GM10847 (cell line): ENCODE results near the gene RNF19B.

ENCODE experiments used
- POLR2A ChIP-seq: IDR thresholded peaks from 2 replicates; pipeline ENCODE4 v1.6.1; 2011; ENCODE audit not compliant: insufficient read length; ENCODE audit errors: extremely low read depth

RNF19B gene

DNA sequence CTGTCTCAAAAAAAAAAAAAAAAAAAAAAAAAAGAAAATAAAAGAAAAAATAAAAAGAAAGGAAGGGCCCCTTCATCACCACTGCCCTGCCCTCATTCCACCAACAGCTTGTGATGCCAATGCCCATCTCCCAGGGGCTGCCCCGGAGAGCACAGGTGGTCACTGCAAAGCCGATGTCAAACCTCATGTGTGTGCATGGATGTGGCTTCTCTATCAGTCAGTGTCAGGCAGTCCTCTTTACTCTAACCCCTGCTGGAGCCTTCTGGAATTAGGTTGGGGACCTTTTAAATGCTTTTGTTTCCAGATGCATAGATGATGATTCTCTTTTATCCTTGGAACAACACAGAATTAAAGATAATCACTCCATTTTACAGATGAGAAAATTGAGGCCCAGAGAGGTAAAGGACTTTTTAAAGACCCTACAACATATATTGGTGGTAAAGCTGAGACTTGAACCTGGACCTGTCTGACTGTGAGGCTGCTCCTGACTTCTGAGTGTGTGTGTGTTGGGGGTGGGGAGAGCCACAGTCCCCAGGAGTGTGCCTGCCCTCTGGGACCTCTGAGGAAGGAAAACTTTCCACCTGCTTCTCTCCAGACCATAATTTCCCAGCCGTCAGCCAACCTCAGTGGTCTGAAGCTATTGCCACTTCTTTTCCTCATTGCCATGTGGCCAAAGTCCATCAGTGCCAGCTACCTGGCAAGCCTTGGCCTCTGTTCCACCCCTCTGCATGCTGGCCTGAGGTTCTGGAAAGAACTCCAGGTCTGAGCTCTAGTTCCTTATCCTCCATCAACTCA is 60.4 kb downstream of the RNF19B start:
- no peak for TF ChIP-seq POLR2A

DNA sequence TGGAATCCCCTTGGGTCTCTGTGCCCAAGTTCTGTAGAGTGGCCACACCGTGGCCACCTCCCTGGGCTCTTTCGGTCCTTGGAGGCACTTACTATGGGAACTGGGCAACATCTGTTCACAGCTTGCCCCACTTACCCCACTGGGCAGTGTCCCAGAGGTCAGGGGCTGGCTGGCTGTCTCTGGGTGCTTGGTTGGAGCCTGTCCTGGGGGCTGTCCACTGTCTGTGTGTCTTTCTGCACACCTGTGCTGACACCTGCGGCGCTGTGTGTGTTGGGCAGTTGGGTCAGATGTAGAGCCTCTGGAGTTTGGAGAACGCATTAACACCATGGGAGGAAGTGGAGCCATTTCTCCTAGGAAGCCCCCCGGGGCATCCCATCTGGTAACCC is 62.1 kb downstream of the RNF19B start:
- no peak for TF ChIP-seq POLR2A

DNA sequence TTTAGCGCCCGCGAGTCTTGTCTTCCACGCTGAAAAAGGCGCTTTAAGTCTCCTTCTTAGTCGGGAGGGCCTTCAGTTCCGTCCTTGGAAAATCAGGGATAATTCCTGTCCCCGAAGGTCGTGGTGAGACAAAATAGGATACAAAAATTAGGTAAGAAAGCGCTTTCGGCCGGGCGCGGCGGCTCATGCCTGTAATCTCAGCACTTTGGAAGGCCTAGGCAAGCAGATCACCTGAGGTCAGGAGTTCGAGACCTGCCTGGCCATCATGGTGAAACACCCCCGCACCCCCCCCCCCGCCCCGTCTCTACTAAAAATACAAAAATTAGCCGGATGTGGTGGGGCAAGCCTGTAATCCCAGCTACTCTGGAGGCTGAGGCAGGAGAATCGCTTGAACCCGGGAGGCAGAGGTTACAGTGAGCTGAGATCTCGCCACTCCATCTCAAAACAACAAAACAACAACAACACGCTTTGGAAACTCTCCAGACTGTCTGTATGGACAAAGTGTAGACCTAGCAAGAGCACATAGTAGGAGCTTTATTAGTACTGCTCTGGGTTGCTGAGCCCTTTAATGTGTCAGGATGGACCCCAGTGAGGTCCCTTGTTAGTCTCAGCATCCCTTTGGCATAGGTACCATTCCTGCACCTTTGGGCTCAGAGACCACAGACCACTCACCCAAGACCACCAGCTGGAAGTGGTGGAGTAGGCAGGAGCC is 62.6 kb downstream of the RNF19B start:
- no peak for TF ChIP-seq POLR2A

DNA sequence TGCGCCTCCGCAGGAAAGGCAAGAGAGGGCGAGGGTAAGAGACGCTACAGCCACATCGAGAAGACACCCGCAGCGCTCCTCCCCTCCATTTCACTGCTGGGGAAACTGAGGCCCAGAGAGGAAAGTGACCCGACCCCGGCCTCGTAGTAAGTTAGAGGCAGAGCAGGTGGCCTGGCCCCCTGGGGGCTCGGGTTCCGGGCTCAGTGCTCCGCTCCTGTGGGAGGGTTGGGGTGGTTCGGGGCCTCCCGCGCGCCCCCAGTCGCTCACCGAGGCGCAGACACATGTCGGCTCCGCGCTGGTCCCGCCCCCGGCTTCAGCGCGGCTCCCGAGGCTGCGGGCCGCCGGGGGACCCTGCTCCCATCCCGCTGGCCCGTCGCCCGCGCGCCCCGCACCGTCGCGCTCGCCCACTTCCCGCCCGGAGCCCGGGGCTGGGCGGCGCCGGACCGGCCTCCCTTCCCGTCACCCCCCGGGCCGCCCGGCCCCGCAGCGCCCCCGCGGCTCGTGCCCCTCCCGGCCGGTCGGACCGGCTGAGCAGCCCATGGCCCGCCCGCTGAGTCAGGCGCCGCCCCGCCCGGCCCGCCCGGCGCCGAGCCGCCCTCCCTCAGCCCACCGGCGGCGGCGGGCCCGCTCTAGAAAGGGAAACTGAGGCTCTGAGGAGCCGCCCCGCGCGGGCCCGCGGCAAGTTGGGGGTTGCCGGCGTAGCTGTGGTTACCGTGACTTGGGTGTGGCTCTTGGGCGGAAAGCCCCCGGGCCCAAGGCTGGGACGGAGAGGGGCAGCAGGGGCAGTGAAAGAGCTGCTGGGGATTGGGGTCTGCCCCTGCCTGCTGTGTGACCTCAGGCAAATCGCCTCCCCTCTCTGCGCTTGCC is 63.4 kb downstream of the RNF19B start, which contains the start of gene TMEM54:
Gene TMEM54, minus strand, starts transcription at position 434 of the 867 bp plus-strand sequence. Its CDS starts 151 bp downstream, at position 283.
- no peak for TF ChIP-seq POLR2A

DNA sequence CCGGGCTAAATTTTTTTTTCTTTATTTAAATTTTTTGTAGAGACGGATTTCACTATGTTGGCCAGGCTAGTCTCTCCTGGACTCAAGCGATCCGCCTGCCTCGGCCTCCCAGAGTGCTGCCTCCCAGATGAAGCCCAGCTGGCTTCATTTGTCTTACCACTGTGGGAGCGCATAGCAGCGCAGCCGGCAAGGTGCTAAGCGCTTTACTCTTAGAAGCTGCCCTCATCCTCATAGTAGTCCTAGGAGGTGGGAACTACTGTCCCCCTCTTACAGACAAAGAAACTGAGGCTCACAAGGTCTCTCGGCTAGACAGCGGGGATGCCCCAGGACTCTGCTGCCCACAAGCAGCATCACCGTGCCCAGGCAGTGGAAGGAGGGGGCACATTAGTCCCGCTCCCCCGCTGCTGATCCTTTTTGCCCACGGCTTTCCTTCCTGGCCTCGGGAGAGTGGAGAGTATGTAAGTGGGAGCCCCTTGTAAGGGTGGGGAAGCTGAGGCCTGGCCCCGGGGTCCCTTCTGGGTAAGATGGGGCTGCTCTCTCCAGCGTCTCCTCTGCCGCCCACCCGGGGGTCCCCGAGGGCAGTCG is 64.1 kb downstream of the RNF19B start:
- TF ChIP-seq POLR2A, result no peak

DNA sequence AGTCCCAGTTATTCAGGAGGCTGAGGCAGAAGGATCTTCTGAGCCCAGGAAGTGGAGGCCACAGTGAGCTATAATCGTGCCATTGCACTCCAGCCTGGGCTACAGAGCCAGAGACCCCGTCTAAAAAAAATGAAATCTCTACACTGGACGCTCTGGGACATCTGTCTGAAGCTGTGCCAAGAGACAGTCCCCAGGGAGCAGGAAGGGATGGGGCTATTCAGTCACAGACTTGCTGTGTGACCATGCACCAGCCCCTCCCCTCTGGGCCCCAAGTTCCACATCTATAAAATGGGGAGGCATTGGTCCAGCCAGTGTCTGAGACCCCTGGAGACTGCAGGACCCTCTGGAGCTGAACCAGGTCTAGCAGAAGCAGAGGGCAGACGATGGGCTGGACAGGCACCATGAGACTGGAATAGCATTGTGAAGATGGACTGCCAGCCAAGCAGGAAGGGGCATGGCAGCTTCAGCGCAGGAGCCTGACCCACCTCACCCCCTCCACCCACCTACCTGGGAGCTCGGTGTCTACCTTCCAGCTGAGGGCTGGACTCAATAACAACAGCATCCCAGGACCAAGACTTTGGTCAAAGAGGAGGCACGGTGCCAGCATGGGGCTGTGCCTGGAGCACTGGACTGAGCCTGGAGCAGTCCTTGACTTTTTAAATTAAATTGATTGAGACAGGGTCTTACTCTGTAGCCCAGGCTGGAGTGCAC is 64.9 kb downstream of the RNF19B start:
- no peak for TF ChIP-seq POLR2A

DNA sequence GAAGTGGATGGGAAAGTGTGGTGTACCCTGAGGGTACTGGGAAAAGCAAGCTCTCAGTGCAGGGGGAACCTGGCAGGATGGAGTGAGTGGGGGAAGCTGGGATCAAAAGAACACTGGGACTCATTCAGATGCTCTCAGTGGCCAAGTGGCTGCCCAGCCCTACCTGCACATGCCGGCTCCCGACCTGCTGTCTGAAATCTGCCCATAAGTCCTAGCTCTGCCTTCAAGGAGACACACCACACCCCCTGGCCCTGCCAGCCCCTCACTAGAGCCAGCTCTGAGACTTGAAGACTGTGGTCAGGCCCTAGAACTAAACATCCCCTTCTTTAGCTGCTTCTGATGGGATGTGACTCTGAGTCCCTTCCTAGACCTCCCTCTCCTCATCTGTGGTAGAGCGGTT is 65.7 kb downstream of the RNF19B start:
- no peak for TF ChIP-seq POLR2A

DNA sequence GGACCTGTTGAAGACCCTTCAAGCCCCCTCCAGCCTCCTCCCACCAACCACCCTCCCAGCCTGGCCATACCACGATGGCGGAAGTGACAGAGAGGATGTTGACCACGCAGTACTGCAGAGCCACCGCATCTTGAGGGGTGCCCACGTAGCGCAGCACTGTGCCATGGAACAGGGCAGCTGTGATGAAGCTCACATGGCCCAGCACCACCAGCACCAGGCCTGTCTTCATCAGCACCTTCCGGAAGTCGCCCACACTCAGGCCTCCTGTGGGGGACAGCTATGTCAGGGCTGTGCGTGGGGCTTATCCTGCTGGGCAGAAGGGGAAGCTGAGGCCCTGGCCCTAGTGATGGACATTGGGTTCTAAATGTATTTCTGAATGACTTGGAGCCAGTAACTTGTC is 66.6 kb downstream of the RNF19B start:
- TF ChIP-seq POLR2A, result no peak

DNA sequence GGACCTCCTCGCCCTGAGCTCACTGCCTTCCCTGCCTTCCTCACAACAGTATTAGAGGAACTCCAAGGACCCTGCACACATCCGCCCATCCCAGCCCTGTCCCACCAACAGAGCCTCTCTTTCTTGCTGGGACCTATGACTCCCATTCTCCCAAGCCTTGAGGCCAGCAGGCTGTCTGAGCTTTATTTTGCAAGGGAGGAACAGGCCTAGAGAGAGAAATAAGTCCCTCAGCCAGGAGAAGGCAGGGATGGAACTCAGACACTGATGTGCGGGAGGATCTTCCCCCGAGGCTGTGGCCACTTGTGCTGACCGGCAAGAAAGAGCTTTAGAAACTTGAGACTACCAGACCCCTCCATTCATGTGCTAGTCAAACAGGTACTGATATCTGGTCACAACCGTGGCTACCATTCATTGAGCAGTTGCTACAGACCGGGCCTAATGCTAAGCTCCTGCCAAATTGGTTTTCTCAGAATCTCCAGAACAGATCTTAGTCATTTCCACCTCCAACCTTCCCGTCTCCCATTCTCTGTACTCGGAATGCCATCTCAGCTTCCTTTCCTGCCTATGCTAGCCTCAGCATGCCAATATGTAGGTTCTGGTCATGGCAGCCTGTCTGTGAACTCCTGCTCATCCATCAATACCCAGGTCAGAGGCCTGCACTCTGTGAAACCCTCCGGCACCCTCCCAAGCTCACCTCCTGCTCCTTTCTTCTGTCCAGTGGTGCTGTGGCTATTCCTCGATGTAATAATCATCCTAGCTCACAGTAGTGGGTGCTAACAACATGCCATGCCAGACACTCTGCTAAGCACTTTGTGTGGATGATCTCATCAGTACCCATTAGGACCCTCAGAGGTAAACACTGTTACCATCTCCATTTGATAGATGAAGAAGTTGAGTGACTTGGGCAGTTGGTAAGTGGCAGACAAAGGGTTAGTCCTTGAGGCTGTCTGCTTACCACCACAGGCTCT is 67.2 kb downstream of the RNF19B start:
- TF ChIP-seq POLR2A, result no peak

DNA sequence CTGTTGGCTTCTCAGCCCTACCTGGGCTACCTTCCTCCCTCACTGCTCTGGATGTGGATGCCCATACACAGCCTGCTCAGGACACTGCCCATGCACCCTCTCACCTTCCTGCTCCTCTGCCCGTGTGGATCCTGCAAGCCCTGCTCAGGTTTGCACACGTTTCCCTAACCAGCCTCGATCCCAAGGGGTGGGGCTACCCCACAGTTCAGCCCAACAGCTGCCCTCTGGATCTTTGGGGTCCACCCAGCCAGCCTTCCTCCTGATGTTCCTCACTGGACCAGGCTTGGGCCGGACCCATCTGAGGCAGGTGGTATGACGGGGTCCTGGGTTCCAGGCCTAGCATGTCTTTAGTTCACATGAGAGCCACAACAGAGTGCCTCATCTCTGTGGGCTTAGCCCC is 68.2 kb downstream of the RNF19B start:
- no peak for TF ChIP-seq POLR2A

DNA sequence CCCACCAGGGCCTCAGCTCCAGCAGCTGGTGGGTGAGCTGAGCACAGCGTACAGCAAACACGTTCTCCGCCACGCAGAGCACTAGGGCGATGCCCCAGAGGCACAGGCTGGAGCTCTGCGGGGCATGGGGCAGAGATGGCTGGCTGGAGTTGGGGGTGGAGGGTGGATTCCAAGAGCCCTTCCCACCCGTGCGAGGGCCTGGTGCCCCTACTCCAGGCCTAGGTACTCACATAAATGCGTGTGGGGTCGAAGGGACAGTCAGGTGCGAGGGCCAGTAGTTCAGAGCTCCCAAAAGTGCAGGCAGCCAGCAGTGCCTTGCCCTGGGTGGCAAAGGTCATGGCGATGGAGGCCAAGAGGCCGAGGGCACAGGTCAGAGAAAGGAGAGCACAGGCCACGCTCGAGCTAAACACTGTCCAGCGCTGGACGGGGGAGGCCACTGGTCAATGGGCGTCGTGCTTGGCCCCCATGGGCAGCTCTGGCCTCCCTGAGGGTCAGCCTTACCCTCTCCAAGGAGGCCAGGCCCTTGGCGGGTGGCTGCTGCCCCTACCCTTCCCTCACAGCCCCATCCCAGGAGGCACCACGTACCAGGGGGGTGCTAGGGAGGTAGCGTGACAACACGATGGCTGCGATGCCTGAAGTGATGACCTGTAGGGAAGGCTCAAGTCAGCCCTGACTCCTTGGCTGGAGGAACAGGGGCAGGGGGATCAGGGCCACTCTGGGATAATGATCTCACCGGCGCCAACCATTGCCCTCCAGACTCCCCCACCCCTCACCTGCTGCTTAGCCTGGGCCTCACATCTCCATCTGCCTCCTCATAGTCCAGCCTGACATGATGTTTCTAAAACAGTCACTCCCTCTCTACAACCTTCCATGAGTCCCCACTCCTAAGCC is 69.0 kb downstream of the RNF19B start:
- TF ChIP-seq POLR2A, result no peak

DNA sequence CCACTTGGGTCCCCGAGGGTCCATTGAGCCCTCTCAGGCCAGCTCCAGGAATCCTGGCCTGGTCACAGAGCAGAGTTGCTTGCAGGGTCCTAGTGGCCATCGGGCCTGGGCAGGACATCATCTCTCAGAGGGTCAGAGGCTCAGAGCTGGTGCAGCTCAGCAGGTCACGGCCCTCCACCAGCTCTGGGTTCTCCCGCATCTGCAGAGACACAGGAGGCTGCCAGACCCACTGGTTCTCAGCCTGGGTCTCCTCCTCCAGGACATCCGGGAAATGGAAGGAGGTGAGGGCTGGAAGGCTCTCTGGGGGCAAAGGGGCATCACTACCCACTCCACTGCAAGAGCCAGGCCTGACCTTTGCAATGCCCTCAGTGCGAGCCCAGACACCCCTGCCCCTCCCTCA is 69.9 kb downstream of the RNF19B start:
- TF ChIP-seq POLR2A, result no peak

DNA sequence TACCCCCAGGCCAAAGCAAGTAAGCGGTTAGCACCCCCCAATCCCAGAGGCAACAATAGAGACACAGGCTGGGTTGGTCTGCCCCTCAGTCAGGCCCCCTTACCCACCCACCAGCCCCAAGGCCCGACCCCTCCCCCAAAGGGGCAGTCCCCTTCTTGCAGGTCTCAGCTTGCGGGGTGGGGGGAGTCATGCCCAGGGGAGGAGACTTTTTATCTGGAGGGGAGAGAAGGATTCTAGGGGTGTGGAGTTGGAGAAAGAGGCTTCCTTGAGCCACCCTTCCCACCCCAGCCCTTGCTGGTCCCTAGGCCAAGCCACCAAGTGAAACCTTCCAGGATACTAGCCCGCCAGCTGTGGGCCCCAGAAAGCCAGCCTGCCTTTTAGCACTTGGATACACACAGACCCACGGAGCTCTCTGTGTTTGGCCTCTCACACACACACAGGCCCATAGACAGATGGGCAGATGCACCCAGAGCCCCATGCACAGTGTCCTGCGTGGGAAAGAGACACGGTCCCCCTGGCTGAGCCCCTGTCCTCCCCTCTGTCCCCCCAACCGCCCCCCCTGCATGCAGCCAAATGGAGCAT is 70.5 kb downstream of the RNF19B start:
- no peak for TF ChIP-seq POLR2A
